ENCODE measurements around the gene WDR7.

GRCh38 chr18:57078614-57079013, 427.5 kb downstream of the WDR7 start:
- TF ChIP-seq REST (IDR thresholded peaks at IDR 0.05) (no peak), JUNB (IDR thresholded peaks at IDR 0.05) (no peak), MAX (IDR thresholded peaks at IDR 0.05) (no peak), BCL3 (IDR thresholded peaks at IDR 0.05) (no peak)

Data from A549 (cell line).